GM23338 (cell line): Measurements from ENCODE around the gene SPATS2.

Experiments
- CREB1 ChIP-seq: fragments of 250-450 bp; sonication (Bioruptor Pico); IDR thresholded peaks from 2 replicates; pipeline ENCODE4 v1.5.0; 2020; ENCODE audit warnings: low read depth, mild to moderate bottlenecking, moderate library complexity
- EZH2 ChIP-seq: fragments of 200-600 bp; sonication (generic); IDR thresholded peaks from one replicate; pipeline ENCODE4 v1.8.0; 2017; ENCODE audit warnings: antibody characterized with exemption, mild to moderate bottlenecking, low read depth; ENCODE audit not compliant: unreplicated experiment
- POLR2AphosphoS5 ChIP-seq: IDR thresholded peaks from 2 replicates; pipeline ENCODE4 v1.6.1; 2016; ENCODE audit warnings: antibody characterized with exemption, low read depth
- STAT1 ChIP-seq: IDR thresholded peaks from one replicate; pipeline ENCODE4 v1.6.1; 2016; ENCODE audit warnings: antibody characterized with exemption; ENCODE audit not compliant: unreplicated experiment
- TF ChIP-seq, protein P1 (sequence below), 2 experiments: fragments of 200-600 bp in 1 of 2; sonication (generic) in 1 of 2; conservative IDR thresholded peaks; 2 replicates each; pipeline versions ENCODE4 v1.5.1 to v1.6.1; 2016 to 2017; ENCODE audit warnings: antibody characterized with exemption in 2 of 2, low read depth in 2 of 2, mild to moderate bottlenecking in 2 of 2, moderate library complexity in 1 of 2

DNA sequence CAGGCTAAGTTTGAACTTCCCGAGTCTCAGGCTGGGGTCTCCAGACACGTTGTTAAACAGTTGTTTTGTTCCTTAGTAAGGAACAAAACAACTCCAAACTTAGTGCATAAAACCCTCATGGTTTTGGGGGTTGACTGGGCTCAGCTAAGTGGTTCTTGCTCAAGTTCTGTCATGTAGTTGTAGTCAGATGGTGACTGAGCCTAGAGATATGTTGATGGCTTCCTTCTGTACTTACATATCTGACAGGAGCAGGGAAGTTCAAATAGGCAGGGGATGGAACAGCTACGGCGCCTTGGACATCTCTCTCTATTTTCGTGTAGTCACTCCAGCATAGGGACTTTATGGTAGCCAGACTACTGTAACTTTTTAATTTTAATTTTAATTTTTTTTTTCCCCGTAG is 45.7 kb downstream of the SPATS2 start:
- TF ChIP-seq, protein P1, sequence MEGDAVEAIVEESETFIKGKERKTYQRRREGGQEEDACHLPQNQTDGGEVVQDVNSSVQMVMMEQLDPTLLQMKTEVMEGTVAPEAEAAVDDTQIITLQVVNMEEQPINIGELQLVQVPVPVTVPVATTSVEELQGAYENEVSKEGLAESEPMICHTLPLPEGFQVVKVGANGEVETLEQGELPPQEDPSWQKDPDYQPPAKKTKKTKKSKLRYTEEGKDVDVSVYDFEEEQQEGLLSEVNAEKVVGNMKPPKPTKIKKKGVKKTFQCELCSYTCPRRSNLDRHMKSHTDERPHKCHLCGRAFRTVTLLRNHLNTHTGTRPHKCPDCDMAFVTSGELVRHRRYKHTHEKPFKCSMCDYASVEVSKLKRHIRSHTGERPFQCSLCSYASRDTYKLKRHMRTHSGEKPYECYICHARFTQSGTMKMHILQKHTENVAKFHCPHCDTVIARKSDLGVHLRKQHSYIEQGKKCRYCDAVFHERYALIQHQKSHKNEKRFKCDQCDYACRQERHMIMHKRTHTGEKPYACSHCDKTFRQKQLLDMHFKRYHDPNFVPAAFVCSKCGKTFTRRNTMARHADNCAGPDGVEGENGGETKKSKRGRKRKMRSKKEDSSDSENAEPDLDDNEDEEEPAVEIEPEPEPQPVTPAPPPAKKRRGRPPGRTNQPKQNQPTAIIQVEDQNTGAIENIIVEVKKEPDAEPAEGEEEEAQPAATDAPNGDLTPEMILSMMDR (conservative IDR thresholded peaks at IDR 0.05; ENCODE audit: low read depth in 2 of 2), result no peak
- TF ChIP-seq POLR2AphosphoS5 (no peak), STAT1 (no peak), EZH2 (no peak), CREB1 (CRISPR knock-in tag) (no peak)
